Measurements from ENCODE around the gene UMOD.

Gene UMOD

DNA sequence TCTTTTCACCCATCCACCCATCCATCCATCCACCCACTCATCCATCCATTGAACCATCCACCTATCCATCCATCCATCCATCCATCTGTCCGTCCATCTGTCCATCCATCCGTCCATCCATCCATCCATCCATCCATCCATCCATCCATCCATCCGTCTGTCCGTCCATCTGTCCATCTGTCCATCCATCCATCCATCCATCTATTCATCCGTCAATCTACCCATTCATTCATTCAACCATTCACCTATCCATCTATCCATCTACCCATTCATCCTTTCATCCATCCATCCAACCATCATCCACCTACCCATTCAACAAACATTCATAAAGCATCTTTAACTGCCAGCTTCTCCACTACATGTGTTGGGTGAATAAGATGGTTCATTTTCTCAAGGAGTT is 54.1 kb downstream of the UMOD start:
- no peak for DNase-seq

GRCh38 chr16:20291208-20292206 is 61.0 kb downstream of the UMOD start:
- DNase-seq, result no peak

- no peak for DNase-seq
These were observed 62.9 kb downstream of the UMOD start for GRCh38 chr16:20289571-20289970.

DNA sequence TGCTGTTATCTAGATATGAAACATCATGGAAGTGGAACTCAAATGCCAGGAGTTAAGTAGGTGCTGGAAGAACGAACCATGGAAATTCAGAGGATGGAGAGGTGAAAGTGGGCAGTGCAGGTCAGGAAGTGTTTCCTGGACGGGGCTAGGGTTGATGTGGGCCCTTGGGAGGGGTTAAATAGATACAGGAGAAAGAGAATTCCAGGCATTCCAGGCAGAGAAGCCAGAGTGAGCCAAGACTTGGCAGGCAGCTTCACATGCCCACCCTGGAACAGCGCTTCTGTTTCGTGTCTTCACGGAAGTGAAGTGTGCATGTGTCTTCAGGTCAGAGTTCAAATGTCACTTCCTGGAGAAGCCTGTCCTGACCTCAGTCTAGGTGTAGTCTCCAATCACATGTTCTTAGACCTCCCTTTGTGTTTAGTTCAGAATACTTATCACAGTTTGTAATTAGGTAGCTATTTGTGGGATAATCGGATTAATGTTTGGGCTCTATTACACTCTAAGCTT is 66.5 kb downstream of the UMOD start:
- no peak for DNase-seq

All from bone marrow (tissue), 2 donors.